Trophoblast cell (in vitro differentiated cells and primary cell): ENCODE results near the gene TULP3.

Experiments used
- DNase-seq, 2 donors: peaks; one replicate each; pipeline ENCODE4 v3.0.0-alpha.2; 2016
- H2AFZ ChIP-seq: 2 replicates; pipeline ENCODE4 v1.6.1; 2013; ENCODE audit warnings: low read length, moderate library complexity, mild to moderate bottlenecking; ENCODE audit not compliant: insufficient read depth, poor library complexity
- H2AK5ac ChIP-seq: 2 replicates; pipeline ENCODE4 v1.6.1; 2013; ENCODE audit warnings: mild to moderate bottlenecking, low read length
- H2BK120ac ChIP-seq: 2 replicates; pipeline ENCODE4 v1.6.1; 2013; ENCODE audit warnings: low read length, mild to moderate bottlenecking, moderate library complexity; ENCODE audit not compliant: insufficient read depth, poor library complexity
- H2BK12ac ChIP-seq: 2 replicates; pipeline ENCODE4 v1.6.1; 2013; ENCODE audit warnings: mild to moderate bottlenecking, low read length, moderate library complexity
- H2BK5ac ChIP-seq: 2 replicates; pipeline ENCODE4 v1.6.1; 2013; ENCODE audit warnings: low read length, low read depth, moderate library complexity, mild to moderate bottlenecking; ENCODE audit not compliant: poor library complexity
- H3K14ac ChIP-seq: 2 replicates; pipeline ENCODE4 v1.6.1; 2013; ENCODE audit warnings: mild to moderate bottlenecking, low read length
- H3K18ac ChIP-seq: 2 replicates; pipeline ENCODE4 v1.6.1; 2013; ENCODE audit warnings: mild to moderate bottlenecking, low read length
- H3K23ac ChIP-seq: 2 replicates; pipeline ENCODE4 v1.6.1; 2013; ENCODE audit warnings: low read length
- H3K27ac ChIP-seq: 2 replicates; pipeline ENCODE4 v1.5.1; 2013; ENCODE audit warnings: low read depth, mild to moderate bottlenecking, inconsistent platforms, low read length, moderate library complexity
- H3K27me3 ChIP-seq: 2 replicates; pipeline ENCODE4 v1.6.1; 2013; ENCODE audit warnings: inconsistent platforms, mild to moderate bottlenecking, low read length, moderate library complexity; ENCODE audit not compliant: insufficient read depth
- H3K36me3 ChIP-seq, 2 experiments: 1 replicate in 1 of 2; 2 replicates in 1 of 2; pipeline ENCODE4 v1.6.1; 2013; ENCODE audit warnings: low read length in 2 of 2, mild to moderate bottlenecking in 2 of 2, moderate library complexity in 1 of 2; ENCODE audit not compliant: insufficient read depth in 2 of 2, control insufficient read depth in 1 of 2
- H3K4ac ChIP-seq: 2 replicates; pipeline ENCODE4 v1.6.1; 2013; ENCODE audit warnings: low read depth, mild to moderate bottlenecking, low read length, moderate library complexity
- H3K4me1 ChIP-seq, 2 experiments: 1 replicate in 1 of 2; 2 replicates in 1 of 2; pipeline ENCODE4 v1.6.1; 2013; ENCODE audit warnings: low read length in 2 of 2, mild to moderate bottlenecking in 2 of 2, moderate library complexity in 1 of 2; ENCODE audit not compliant: insufficient read depth in 2 of 2, control insufficient read depth in 1 of 2
- H3K4me2 ChIP-seq: 2 replicates; pipeline ENCODE4 v1.6.1; 2013; ENCODE audit warnings: inconsistent platforms, mild to moderate bottlenecking, low read length, moderate library complexity
- H3K4me3 ChIP-seq: 2 replicates; pipeline ENCODE4 v1.5.1; 2013; ENCODE audit warnings: mild to moderate bottlenecking, low read depth, low read length, inconsistent platforms
- H3K79me1 ChIP-seq: one replicate; pipeline ENCODE4 v1.6.1; 2013; ENCODE audit warnings: low read length
- H3K79me2 ChIP-seq: 2 replicates; pipeline ENCODE4 v1.6.1; 2013; ENCODE audit warnings: low read length, mild to moderate bottlenecking; ENCODE audit not compliant: control insufficient read depth, insufficient read depth, poor library complexity
- H3K9ac ChIP-seq: 2 replicates; pipeline ENCODE4 v1.6.1; 2013; ENCODE audit warnings: mild to moderate bottlenecking, low read length
- H3K9me3 ChIP-seq: 2 replicates; pipeline ENCODE4 v1.6.1; 2013; ENCODE audit warnings: low read depth, mild to moderate bottlenecking, control low read depth, inconsistent platforms, low read length; ENCODE audit not compliant: insufficient read depth
- H4K12ac ChIP-seq: 2 replicates; pipeline ENCODE4 v1.6.1; 2013; ENCODE audit warnings: low read depth, mild to moderate bottlenecking, low read length, moderate library complexity
- H4K8ac ChIP-seq: 2 replicates; pipeline ENCODE4 v1.6.1; 2013; ENCODE audit warnings: low read depth, mild to moderate bottlenecking, low read length, moderate library complexity
- H4K91ac ChIP-seq: one replicate; pipeline ENCODE4 v1.6.1; 2013; ENCODE audit warnings: low read depth, mild to moderate bottlenecking, low read length, moderate library complexity
- WGBS: extraction: QIAGEN DNeasy Blood & Tissue Kit; methylation state at CpG from one replicate; pipeline ENCODE4 v1.1.7; 2013; ENCODE audit warnings: missing lambda C conversion rate; ENCODE audit not compliant: insufficient read length, insufficient coverage; ENCODE audit errors: extremely low coverage; 5-methylcytosine and 5-hydroxymethylcytosine counted together

The TULP3 gene

GRCh38 chr12:2893007-2893406, 2.3 kb downstream of the TULP3 start:
- H3K9ac ChIP-seq, result no peak overlapping the region
- no peak overlapping the region for H3K23ac ChIP-seq
- peak; percentile 19 to 56 for DNase-seq
- no peak overlapping the region for H2BK12ac ChIP-seq
- H3K27me3 ChIP-seq, result no peaks in the 10 kb centered on the region
- no peak overlapping the region for H2AK5ac ChIP-seq
- no peak overlapping the region for H3K4ac ChIP-seq
- H3K18ac ChIP-seq, result no peak overlapping the region
- H4K12ac ChIP-seq, result no peak overlapping the region
- H3K79me1 ChIP-seq, result peaks cover 10% of the 10 kb centered on the region
- H4K8ac ChIP-seq, result no peak overlapping the region
- H3K36me3 ChIP-seq, result peaks cover 2% of the 10 kb centered on the region in 2 experiments
- H2AFZ ChIP-seq, result no peak overlapping the region
- no peak overlapping the region for H3K14ac ChIP-seq
- no peak overlapping the region for H4K91ac ChIP-seq
- H3K9me3 ChIP-seq, result no peaks in the 10 kb centered on the region
- no peak overlapping the region for H3K4me3 ChIP-seq
- H3K4me1 ChIP-seq, result peaks cover 5 to 6% of the 10 kb centered on the region in 2 experiments
- H2BK120ac ChIP-seq, result no peak overlapping the region
- H2BK5ac ChIP-seq, result no peak overlapping the region
- no peak overlapping the region for H3K4me2 ChIP-seq
- no peak overlapping the region for H3K27ac ChIP-seq
- peaks cover 8% of the 10 kb centered on the region for H3K79me2 ChIP-seq
- WGBS, result no CpG with 5 or more reads among the region's 8 CpGs

GRCh38 chr12:2895051-2895451, 4.4 kb downstream of the TULP3 start:
- H3K4me2 ChIP-seq, result no peak overlapping the region
- no peaks in the 10 kb centered on the region for H3K9me3 ChIP-seq
- no peak for DNase-seq
- no peak overlapping the region for H4K12ac ChIP-seq
- H3K4me3 ChIP-seq, result no peak overlapping the region
- H3K23ac ChIP-seq, result no peak overlapping the region
- H3K4ac ChIP-seq, result no peak overlapping the region
- no peak overlapping the region for H2BK120ac ChIP-seq
- H3K14ac ChIP-seq, result no peak overlapping the region
- H2BK12ac ChIP-seq, result no peak overlapping the region
- H4K8ac ChIP-seq, result no peak overlapping the region
- H3K4me1 ChIP-seq, result peaks cover 5 to 6% of the 10 kb centered on the region in 2 experiments
- no peak overlapping the region for H2BK5ac ChIP-seq
- peaks cover 10% of the 10 kb centered on the region for H3K79me1 ChIP-seq
- no peak overlapping the region for H3K18ac ChIP-seq
- no peak overlapping the region for H2AFZ ChIP-seq
- no peaks in the 10 kb centered on the region for H3K36me3 ChIP-seq
- no peak overlapping the region for H3K9ac ChIP-seq
- H3K27ac ChIP-seq, result no peak overlapping the region
- H2AK5ac ChIP-seq, result no peak overlapping the region
- peaks cover 8% of the 10 kb centered on the region for H3K79me2 ChIP-seq
- no peaks in the 10 kb centered on the region for H3K27me3 ChIP-seq
- WGBS, result no CpG with 5 or more reads among the region's 2 CpGs
- no peak overlapping the region for H4K91ac ChIP-seq

- Histone ChIP-seq H3K27me3 (no peaks in the 10 kb centered on the region), H3K18ac (no peak overlapping the region), H3K9me3 (no peaks in the 10 kb centered on the region), H3K27ac (no peak overlapping the region), H3K23ac (no peak overlapping the region), H3K4me1 (peaks cover 2 to 3% of the 10 kb centered on the region in 2 experiments), H3K9ac (no peak overlapping the region), H2BK12ac (no peak overlapping the region), H3K79me1 (peaks cover 6% of the 10 kb centered on the region), H4K8ac (no peak overlapping the region), H2BK5ac (no peak overlapping the region), H2AFZ (no peak overlapping the region), H3K36me3 (no peaks in the 10 kb centered on the region), H3K14ac (no peak overlapping the region), H4K91ac (no peak overlapping the region), H3K4me3 (no peak overlapping the region), H3K79me2 (peaks cover 4% of the 10 kb centered on the region), H2BK120ac (no peak overlapping the region), H4K12ac (no peak overlapping the region), H3K4me2 (no peak overlapping the region), H3K4ac (no peak overlapping the region), H2AK5ac (no peak overlapping the region)
- WGBS, result no CpG with 5 or more reads among the region's 2 CpGs
- DNase-seq, result peak in 1 of 2 donors; percentile 56
These were observed 4.8 kb downstream of the TULP3 start for GRCh38 chr12:2895511-2895910.

- Histone ChIP-seq H2BK120ac (no peak overlapping the region), H3K9me3 (no peaks in the 10 kb centered on the region), H3K4ac (no peak overlapping the region), H3K9ac (no peak overlapping the region), H3K79me1 (no peaks in the 10 kb centered on the region), H2BK12ac (no peak overlapping the region), H2BK5ac (no peak overlapping the region), H3K4me3 (no peak overlapping the region), H3K36me3 (no peaks in the 10 kb centered on the region), H3K27ac (no peak overlapping the region), H3K4me2 (no peak overlapping the region), H2AFZ (no peak overlapping the region), H3K18ac (no peak overlapping the region), H4K8ac (no peak overlapping the region), H3K4me1 (peaks cover 2 to 3% of the 10 kb centered on the region in 2 experiments), H3K23ac (no peak overlapping the region), H3K14ac (no peak overlapping the region), H3K79me2 (no peaks in the 10 kb centered on the region), H4K12ac (no peak overlapping the region), H2AK5ac (no peak overlapping the region), H3K27me3 (no peaks in the 10 kb centered on the region), H4K91ac (no peak overlapping the region)
- WGBS, result no CpG with 5 or more reads among the region's 5 CpGs
- DNase-seq, result no peak
These were observed 6.7 kb downstream of the TULP3 start for GRCh38 chr12:2897418-2897817.
